PFSK-1 (cell line): ENCODE results near the gene IL36B.

ENCODE experiments used
- FOXP2 ChIP-seq: optimal IDR thresholded peaks from 2 replicates; pipeline ENCODE3; 2011; ENCODE audit warnings: borderline replicate concordance, control low read depth, inconsistent platforms; ENCODE audit not compliant: insufficient read depth; ENCODE audit errors: extremely low read length, extremely low read depth
- POLR2AphosphoS5 ChIP-seq: IDR thresholded peaks from 2 replicates; pipeline ENCODE4 v1.6.1; 2012; ENCODE audit warnings: low read depth, mild to moderate bottlenecking, control low read depth, low read length, moderate library complexity
- REST ChIP-seq, 2 experiments: IDR thresholded peaks; 2 replicates each; pipeline versions ENCODE4 v1.6.1 to v1.8.0; 2011 to 2012; ENCODE audit warnings: low read depth in 2 of 2, low read length in 2 of 2, control low read depth in 1 of 2, inconsistent platforms in 1 of 2, mild to moderate bottlenecking in 1 of 2, moderate library complexity in 1 of 2; ENCODE audit not compliant: insufficient read depth in 1 of 2
- SIN3A ChIP-seq: IDR thresholded peaks from 2 replicates; pipeline ENCODE4 v1.6.1; 2012; ENCODE audit warnings: mild to moderate bottlenecking, low read length, moderate library complexity, borderline replicate concordance; ENCODE audit not compliant: insufficient read depth
- TAF1 ChIP-seq: IDR thresholded peaks from 2 replicates; pipeline ENCODE4 v1.6.1; 2012; ENCODE audit warnings: low read length, control low read depth, borderline replicate concordance; ENCODE audit not compliant: insufficient read depth

GRCh38 chr2:113092864-113093612, 40.4 kb upstream of the IL36B start:
- TF ChIP-seq REST (IDR thresholded peaks at IDR 0.05; ENCODE audit: insufficient read depth in 1 of 2, low read depth in 2 of 2, low read length in 2 of 2) (no peak), SIN3A (no peak), POLR2AphosphoS5 (no peak), TAF1 (no peak), FOXP2 (no peak)
